GM18520 (cell line): Measurements from ENCODE around the gene EVC.

Experiments
- ATAC-seq: cut with Tn5 transposase; IDR thresholded peaks from one replicate; pipeline ENCODE4 v1.9.1; 2021; ENCODE audit not compliant: unreplicated experiment

Gene EVC

GRCh38 chr4:5783486-5783885 lies 72.5 kb downstream of the EVC start:
- ATAC-seq = no peak

- ATAC-seq = no peak
Observed at GRCh38 chr4:5784021-5784420, 73.0 kb downstream of the EVC start.

GRCh38 chr4:5784960-5785611 lies 74.1 kb downstream of the EVC start:
- no peak for ATAC-seq

GRCh38 chr4:5785806-5786680 lies 75.0 kb downstream of the EVC start:
- ATAC-seq = no peak

GRCh38 chr4:5787311-5787710 lies 76.3 kb downstream of the EVC start:
- ATAC-seq = no peak

GRCh38 chr4:5788144-5788543 lies 77.1 kb downstream of the EVC start:
- ATAC-seq = no peak

GRCh38 chr4:5789141-5789540 lies 78.1 kb downstream of the EVC start:
- no peak for ATAC-seq

DNA sequence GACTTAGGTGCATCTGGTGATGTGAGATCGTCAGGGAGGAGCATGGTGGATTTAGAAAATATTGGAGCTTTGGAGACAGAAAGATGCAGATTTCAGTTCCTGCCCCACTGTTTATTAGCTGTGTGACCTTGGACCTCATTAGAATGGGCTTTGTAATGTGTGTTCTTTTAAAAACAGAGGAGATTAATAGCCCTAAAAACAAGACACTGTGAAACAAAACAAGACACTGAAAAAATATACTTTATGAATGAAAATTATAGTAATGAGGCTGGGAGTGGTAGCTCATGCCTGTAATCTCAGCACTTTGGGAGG lies 79.5 kb downstream of the EVC start:
- ATAC-seq = no peak

DNA sequence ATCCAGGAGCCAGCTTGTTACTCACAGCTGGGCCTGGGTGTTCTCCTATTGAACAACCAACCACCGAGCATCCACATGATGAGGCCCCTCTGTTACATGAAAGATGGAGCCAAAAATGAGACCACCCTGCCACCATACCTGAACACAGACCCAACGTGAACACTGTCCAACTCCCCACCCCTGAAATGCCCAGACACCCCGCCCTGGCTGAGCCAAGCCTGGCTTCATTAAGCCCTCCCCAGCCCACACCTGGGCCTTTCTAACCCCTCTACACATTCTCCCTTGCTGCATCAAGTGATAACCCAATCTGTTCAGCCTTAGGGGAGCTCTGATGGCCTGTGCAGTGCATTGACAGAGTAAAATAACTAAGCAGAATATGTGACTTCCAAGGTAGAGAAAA lies 80.7 kb downstream of the EVC start:
- ATAC-seq = no peak

DNA sequence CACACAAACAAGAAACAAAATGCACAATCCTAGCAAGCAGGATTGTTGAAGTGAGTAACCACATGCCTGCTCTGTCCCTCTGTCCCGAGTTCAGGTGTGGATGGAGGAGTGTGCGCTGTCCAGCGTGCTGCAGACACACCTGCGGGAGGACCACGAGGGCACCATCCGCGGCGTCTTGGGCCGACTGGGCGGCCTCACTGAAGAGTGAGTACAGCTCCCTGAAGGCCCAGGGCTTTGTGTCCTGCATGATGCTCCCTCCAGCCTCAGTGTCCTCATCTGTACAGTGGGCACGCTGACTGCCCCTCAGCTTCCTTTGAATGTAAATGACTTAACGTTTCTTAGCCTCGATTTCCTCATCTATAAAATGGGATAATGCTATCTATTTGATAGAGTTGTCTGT lies 82.5 kb downstream of the EVC start:
- no peak for ATAC-seq

GRCh38 chr4:5795580-5795979 lies 84.6 kb downstream of the EVC start:
- no peak for ATAC-seq

- ATAC-seq = no peak
Observed at GRCh38 chr4:5796976-5797375, 86.0 kb downstream of the EVC start.

DNA sequence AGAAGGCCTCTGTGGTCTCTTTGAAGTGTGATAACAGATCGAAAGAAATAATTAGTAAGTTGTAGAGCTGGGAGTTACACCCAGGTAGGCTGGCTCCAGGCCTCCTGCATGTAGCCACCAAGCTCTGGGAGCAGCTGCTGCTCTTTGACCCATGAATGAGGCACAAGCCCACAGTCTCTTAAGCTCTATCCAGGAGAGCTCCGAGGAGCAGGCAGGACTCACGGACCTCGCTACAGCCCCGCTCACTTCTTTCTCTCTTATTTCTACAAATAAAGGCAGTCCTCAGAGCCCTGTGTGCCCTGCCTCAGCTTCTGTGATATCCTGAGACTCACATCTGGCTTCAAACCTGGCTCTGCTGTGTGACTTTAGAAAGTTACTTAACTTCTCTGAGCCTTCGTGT lies 86.9 kb downstream of the EVC start:
- no peak for ATAC-seq

DNA sequence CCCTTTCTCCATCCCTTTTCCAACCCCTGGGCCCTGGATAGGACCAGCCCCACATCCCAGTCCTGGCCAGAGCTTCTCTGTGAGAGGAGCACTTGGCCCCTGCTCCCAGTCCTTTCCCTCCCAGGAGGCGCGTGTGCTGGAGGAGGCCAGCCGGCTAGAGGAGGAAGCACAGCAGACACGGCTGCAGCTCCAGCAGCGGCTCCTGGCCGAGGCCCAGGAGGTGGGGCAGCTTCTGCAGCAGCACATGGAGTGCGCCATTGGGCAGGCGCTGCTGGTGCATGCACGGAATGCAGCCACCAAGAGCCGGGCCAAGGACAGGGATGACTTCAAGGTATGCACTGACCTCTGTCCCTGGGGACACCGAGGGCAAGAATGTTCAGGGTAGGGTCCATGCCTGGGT lies 87.5 kb downstream of the EVC start:
- ATAC-seq = no peak

DNA sequence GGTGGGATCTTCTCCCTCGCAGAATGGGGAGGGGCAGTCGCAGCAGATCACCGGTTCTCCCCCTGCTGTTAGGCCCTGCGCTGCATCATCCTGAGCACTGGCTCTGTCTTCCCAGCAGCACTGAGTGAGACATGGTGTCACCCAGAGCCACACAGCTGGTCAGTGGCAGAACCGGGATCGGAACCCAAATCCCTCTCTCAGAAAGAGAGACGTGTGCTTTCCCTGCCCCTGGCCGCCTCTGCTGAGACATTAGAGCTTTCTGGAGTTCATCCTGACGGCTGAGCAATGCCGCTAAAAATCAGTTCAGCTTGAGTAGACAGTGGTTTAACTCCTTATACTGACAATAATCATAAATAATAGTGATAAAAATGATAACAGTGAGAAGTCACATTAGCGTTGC lies 87.9 kb downstream of the EVC start:
- ATAC-seq = no peak

DNA sequence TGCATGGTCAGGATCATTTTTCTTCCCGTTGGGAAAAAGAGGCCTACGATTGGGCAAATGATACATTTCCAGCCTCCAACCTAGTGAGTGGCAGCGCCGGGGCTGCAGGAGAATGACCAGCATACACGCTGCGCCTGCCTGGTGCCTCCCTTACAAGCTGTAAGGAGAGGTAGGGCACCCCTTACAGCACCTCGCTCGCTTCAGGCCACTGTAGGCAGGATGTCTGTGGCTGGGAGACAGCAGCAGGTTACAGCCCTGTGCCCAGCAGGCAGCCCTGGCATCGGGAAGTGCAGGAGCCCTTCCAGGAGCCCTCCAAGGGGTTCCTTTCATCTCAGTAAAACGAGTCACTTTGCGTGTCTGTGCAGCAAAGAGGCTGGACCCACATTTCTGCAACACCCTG lies 88.4 kb downstream of the EVC start:
- ATAC-seq = no peak

DNA sequence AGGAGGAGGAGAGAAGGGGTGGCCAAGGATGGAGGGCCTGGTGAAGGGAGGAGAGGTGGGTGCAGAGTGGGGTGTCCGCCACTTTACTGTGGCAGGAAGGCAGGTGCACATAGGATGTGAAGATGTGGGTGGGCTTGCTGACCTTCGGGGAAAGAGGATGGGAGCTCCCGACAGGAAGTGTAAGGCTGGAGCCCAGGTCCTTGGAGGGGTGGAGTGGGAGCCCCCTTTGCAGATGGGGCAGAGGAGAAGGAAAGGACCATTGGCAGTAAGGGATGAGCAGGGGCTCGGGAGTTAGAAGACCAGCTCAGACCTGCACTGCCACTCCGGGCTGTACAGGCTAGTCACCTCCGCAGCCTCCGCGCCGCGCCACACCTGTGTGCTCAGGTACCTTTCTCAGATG lies 89.5 kb downstream of the EVC start:
- ATAC-seq = no peak

GRCh38 chr4:5801696-5802095 lies 90.7 kb downstream of the EVC start:
- no peak for ATAC-seq

DNA sequence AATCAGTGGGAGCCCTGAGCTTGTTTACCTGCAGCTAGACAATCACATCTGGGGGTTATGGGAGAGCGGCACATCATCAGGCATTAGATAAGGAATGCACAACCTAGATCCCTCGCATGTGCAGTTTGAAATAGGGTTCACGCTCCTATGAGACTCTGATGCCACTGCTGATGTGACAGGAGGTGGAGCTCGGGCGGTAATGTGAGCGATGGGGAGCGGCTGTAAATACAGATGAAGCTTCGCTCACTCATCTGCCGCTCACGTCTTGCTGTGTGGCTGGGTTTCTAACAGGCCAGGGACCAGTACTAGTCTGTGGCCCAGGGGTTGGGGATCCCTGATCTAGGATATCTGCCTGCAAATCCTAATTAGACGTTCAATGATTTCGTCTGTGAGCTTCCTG lies 91.6 kb downstream of the EVC start:
- no peak for ATAC-seq

DNA sequence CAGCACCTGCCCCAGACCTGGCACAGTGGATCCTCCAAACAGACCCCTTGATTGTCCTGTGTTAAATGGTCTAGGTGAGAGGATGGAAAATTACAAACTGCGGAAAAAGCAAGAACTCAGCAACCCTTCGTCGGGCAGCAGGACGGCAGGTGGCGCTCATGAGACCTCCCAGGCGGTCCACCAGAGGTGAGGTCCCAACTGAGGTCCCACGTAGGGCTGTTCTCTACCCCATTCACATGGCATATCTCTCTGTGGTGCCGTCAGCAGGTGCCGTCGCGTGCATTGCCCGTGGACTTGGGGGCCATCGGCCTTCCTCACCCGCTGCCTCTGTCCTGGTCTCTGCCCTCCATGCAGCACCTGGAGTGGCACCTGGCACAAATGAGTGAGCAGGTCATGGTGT lies 93.7 kb downstream of the EVC start:
- ATAC-seq = no peak

DNA sequence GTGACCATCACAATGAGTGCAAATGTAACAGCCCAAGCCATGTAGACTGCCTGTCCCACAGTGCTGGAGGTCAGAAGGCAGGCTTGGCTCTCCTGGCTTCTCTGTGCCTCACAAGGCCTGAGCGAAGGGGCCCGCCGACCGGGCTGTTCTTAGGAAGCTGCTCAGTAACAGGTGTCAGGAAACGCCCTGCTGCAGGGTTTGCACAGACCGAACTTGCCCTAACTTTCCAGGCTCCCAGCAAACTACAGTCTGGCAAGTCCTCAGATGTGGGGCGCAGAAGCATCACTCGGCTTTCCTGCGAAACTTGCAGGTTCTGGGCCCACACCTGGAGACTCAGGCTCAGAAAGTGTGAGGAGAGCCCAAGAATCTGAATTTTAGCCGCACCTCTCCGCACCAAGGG lies 94.3 kb downstream of the EVC start:
- no peak for ATAC-seq

- no peak for ATAC-seq
Observed at GRCh38 chr4:5808081-5808741, 97.2 kb downstream of the EVC start.
